BJ (cell line): Measurements from ENCODE around the gene IMP3. TPM values are rescaled to one million over a fixed set of nuclear protein-coding genes. Genes with fewer than 3 reads are reported as not detected.

Experiments used
- CTCF ChIA-PET: fragments of 350-600 bp; formaldehyde crosslinking; extraction: SDS; loops from one replicate; lab custom pipeline; 2021; ENCODE audit warnings: antibody characterized with exemption, inconsistent platforms; lab: Yijun Ruan, JAX
- POLR2A ChIA-PET: fragments of 300-600 bp; sonication (Branson Sonifier 250); formaldehyde crosslinking; extraction: SDS; loops from one replicate; lab custom pipeline; 2021; ENCODE audit warnings: antibody characterized with exemption; lab: Charles Lee
- DNase-seq: peaks from one replicate; pipeline ENCODE4 v3.0.0-alpha.2; 2011; ENCODE audit warnings: low read depth
- H3K27me3 ChIP-seq: 2 replicates; pipeline ENCODE4 v1.6.0; 2011; ENCODE audit warnings: low read length; ENCODE audit not compliant: control insufficient read depth, insufficient read depth
- H3K36me3 ChIP-seq: 2 replicates; pipeline ENCODE4 v1.5.1; 2011; ENCODE audit warnings: low read length; ENCODE audit not compliant: control insufficient read depth, insufficient read depth
- H3K4me3 ChIP-seq: 2 replicates; pipeline ENCODE4 v1.5.1; 2011; ENCODE audit warnings: low read depth, mild to moderate bottlenecking, control low read depth, low read length
- polyA plus RNA-seq: library from polyadenylated mRNA; depleted of rRNA; stranded (reverse); fragments of >200 nt; gene quantifications from 2 replicates; pipeline ENCODE4 v1.2.3, GENCODE V29; 2011
- TF ChIP-seq, protein P1 (sequence below): IDR thresholded peaks from 2 replicates; pipeline ENCODE4 v1.5.1; 2011; ENCODE audit warnings: low read depth, mild to moderate bottlenecking, control low read depth, inconsistent platforms, low read length, moderate library complexity; ENCODE audit not compliant: insufficient read depth

IMP3 gene
- polyA plus RNA-seq, 1 experiment: 37.6 TPM

DNA sequence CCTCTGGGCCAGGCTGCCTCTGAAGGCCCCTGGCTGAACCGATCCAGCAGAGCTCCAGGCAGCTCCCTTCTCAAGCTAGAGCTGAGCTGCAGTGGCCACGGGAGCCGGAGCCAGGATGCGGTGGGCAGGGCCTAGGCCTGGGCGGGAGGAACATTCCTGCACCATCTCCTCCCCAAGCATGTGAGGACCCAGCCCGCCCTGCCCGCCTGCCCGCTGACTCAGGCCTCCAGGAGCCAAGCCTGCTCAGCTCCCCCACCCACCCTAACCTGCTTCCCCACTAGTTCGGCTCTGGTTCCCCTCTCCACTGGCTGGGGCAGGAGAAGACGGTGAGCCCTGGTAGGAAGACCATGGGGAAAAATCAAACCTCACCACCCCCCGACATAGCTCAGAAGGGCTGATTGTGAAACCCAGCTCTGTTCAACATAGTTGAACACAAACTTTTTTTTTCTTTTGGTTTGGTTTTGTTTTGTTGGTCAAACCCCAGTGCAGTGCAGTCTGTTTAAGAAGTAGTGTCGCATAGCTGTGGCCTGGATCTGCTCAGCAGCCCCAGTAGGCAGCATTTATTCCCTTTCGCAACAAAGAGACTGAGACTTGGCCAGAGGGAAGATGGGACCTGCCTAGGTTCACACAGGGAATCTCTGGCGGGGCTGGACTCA, 21.2 kb upstream of the IMP3 start:
- no peak overlapping the region for H3K4me3 ChIP-seq
- CTCF ChIA-PET: interaction anchor here (1.2 to 1.5 kb wide), 3 partner anchors 11 to 14 kb away, joined by 4 to 8 read pairs (median 7); partner anchors contain the start of gene SNX33
- peak; percentile 80 for DNase-seq

DNA sequence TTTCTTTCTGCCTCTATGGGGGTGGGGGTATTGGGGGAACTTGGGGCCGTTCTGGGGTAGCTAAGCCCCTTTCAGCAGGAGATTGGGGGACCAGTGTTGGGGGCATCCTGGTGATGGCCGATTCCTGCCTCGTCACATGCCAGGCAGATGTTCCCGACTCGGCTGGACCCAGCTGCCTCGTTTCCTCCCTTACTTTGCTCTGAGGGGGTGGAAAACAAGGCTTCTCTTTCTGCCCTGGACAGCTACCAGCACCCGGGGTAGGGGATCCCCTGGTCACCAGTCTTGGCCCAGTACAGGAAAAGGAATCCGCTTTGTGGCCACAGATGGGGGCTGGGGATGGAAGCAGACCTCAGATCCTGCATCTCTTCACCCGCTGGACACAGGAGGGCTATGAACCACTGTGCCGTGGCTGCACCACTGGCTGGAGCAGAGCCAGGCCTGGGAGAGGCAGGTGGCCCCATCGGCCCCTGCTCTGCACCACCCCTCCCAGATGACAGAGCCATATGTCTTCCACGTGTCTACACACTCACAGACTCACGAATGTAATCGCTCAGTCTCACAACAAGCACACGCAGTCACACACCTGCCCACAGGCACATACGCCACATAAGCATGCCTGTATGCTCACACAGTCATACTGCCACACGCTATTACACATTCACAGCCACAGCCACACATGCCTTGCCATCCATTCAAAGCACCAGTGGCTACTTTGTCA, 20.1 kb upstream of the IMP3 start:
- ChIA-PET POLR2A (interaction anchor here (1.3 kb wide), 1 partner anchor 11 kb away, joined by 4 read pairs; no protein-coding TSS in a partner anchor), CTCF (interaction anchor here (1.5 kb wide), 1 partner anchor 10 kb away, joined by 7 read pairs; no protein-coding TSS in a partner anchor)
- Histone ChIP-seq H3K4me3 (no peak overlapping the region), H3K36me3 (peaks cover 18% of the 10 kb centered on the region), H3K27me3 (no peaks in the 10 kb centered on the region)
- DNase-seq: no peak
- TF ChIP-seq, protein P1, sequence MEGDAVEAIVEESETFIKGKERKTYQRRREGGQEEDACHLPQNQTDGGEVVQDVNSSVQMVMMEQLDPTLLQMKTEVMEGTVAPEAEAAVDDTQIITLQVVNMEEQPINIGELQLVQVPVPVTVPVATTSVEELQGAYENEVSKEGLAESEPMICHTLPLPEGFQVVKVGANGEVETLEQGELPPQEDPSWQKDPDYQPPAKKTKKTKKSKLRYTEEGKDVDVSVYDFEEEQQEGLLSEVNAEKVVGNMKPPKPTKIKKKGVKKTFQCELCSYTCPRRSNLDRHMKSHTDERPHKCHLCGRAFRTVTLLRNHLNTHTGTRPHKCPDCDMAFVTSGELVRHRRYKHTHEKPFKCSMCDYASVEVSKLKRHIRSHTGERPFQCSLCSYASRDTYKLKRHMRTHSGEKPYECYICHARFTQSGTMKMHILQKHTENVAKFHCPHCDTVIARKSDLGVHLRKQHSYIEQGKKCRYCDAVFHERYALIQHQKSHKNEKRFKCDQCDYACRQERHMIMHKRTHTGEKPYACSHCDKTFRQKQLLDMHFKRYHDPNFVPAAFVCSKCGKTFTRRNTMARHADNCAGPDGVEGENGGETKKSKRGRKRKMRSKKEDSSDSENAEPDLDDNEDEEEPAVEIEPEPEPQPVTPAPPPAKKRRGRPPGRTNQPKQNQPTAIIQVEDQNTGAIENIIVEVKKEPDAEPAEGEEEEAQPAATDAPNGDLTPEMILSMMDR: no peak

More for the DNA sequence above, 21.2 kb upstream of the IMP3 start:
- POLR2A ChIA-PET: interaction anchor here (0.6 to 1.3 kb wide), 5 partner anchors 12 to 209 kb away, joined by 3 to 12 read pairs (median 6); partner anchors contain the start of gene SNX33
- Histone ChIP-seq H3K36me3 (peaks cover 18% of the 10 kb centered on the region), H3K27me3 (no peaks in the 10 kb centered on the region)
- TF ChIP-seq, protein P1: no peak

- TF ChIP-seq, protein P1: no peak
- CTCF ChIA-PET: interaction anchor here (1.1 kb wide), 1 partner anchor 17 kb away, joined by 3 read pairs; no protein-coding TSS in a partner anchor
- H3K36me3 ChIP-seq: peaks cover 18% of the 10 kb centered on the region
Observed at GRCh38 chr15:75659141-75659771, 19.2 kb upstream of the IMP3 start.

DNA sequence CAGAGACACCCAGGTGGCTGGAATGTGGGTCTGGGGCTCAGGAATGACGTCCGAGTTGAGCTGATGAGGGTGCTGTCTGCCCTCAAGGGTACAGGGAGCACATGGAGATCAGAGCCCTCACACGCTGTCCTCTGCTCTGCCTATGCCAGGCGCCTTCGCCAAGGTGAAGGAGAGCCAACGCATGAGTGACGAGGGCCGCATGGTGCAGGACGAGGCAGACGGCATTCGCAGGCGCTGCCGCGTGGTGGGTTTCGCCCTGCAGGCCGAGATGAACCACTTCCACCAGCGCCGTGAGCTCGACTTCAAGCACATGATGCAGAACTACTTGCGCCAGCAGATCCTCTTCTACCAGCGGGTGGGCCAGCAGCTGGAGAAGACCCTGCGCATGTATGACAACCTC, 16.8 kb upstream of the IMP3 start:
- ChIA-PET POLR2A (no interaction called here), CTCF (no interaction called here)
- no peak for DNase-seq
- TF ChIP-seq, protein P1: no peak
- no peak overlapping the region for H3K4me3 ChIP-seq
- peaks cover 17% of the 10 kb centered on the region for H3K36me3 ChIP-seq
- H3K27me3 ChIP-seq: no peaks in the 10 kb centered on the region

More at GRCh38 chr15:75659141-75659771, 19.2 kb upstream of the IMP3 start:
- POLR2A ChIA-PET: no interaction called here
- Histone ChIP-seq H3K27me3 (no peaks in the 10 kb centered on the region), H3K4me3 (no peak overlapping the region)
- no peak for DNase-seq

DNA sequence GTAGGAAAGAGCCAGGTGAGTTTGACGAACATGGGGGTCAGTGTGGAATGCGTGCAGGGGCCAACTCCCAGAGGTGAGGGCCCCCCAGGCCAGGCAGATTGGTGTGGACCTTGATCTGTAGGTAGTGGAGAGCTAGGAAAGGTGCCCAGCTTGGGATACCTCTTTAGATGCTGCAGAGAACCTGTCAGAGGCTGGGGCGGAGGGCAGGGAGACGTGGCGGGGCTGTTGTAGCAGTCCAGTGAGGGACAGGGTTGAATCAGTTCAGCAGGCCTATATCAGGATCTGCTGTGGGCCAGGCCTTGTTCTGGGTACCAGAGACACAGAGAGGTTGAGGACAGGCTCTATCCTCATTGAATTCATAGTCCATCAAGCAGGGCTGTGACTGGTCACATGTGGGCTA, 16.3 kb upstream of the IMP3 start:
- Histone ChIP-seq H3K4me3 (no peak overlapping the region), H3K27me3 (no peaks in the 10 kb centered on the region), H3K36me3 (peaks cover 17% of the 10 kb centered on the region)
- TF ChIP-seq, protein P1: no peak
- ChIA-PET CTCF (no interaction called here), POLR2A (no interaction called here)
- DNase-seq: no peak
